AG20443 (cell line): ENCODE results near the gene NEK10.
"Not testable (repeated sequence)": the region's sequence is repeated elsewhere in the genome, so short reads cannot be mapped to it uniquely, and the experiment has no call there.

Experiments
- DNase-seq: peaks from one replicate; pipeline ENCODE4 v3.0.0; 2012; ENCODE audit warnings: low spot score, mixed read lengths

The NEK10 gene

DNA sequence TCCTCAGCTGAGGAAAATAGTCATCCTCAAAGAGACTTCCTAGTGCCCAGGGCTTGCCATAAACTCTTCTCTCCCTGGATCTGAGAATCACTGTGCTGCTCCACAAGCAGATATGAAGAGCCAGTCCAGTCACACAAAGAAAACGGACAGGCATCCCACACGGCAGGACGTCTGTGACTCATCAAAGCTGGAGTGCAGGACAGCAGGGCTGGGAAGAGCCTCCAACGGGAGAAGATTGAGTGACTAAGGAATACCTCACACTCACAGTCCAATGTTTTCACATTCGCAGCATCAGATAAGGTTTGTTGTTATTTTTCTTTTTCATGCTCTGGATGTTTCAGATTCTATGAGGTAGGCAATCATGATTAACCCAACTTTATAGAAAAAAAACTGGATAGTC is 57.8 kb downstream of the NEK10 start:
- DNase-seq: peak; percentile 88

DNA sequence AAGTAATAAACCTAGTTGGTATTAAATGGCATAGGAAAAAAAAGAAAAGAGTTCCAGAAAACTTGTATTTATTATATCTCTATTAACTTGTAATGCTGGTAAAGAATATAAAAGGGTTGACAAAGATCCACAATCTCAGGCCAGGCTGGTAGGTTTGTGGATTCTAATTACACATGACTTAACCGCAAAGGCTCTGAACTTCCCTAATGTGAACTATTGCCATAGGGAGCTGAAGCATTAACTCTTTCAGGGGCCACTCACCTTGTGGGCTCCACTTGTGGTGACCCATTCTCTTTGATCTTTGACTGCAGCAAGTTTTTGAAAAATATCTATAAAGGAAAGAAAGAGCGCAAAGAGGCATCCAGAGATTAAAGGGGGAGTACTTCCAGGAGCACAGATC is 58.5 kb downstream of the NEK10 start:
- DNase-seq: no peak

DNA sequence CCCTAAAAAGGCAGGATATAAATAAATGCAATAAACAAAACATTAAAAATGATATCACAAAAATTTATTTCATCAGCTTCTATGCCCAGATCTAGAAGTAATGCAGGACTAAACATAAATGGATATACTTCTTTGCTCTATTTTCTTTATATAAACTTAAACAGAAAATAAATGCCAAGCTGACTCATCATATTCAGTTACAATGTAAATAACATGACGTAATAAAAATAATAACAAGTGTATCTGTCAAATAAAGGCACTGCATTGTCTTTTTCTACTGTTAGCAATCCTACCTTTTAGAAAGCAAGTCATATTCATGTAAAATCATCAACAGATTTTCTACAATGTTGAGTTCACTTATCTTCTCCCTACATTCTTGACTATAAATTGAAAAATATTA is 61.6 kb downstream of the NEK10 start:
- no peak for DNase-seq

DNA sequence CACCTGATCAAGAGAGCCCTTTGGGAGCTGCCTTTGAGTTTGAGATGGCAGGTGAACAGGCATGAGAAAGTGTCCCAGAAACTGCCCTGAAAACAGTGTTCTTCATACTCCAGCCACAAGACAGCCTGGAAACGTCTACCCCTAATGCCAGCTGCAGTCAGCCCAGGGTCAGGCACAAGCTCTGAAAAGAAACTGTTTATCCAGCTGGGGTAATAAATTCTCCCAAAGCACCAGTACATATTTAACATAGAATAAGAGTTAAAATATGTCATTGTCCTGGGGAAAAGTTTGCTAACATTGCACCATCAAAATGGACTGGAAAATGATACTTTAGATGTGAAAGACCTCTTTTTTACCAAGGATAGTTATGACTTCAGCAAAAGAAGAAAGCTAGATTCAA is 66.3 kb downstream of the NEK10 start:
- DNase-seq: no peak

DNA sequence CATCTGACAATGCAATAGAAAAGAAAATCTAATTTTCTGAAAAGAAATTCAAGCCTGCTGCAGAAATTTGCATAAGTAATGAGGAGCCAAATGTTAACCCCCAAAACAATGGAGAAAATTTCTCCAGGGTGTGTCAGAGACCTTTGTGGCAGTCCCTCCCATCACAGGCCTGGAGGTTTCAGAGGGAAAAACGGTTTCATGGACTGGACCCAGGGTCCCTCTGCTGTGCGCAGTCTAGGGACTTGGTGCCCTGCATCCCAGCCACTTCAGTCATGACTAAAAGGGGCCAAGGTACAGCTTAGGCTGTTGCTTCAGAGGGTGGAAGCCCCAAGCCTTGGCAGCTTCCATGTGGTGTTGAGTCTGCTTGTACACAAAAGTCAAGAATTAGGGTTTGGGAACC is 70.2 kb downstream of the NEK10 start:
- DNase-seq: not testable (repeated sequence)

DNA sequence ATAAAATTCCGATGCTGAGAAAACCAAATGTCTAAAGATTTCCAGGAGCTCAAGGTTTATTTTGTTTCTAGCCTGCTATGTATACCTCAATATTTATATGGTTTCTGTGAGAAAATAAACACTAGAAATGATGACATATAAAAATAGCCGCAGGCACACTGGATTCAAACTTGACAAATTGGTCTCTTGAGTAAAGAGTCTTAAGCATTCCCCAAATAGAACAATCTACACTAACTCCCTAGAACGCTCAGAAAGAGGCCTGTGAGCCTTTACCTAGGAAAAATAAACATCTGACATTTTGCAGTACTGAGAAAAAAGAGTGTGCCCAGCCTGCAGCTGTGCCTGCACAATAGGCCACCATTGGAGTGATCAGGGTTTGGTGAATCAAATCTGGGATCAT is 75.2 kb downstream of the NEK10 start:
- DNase-seq: no peak

DNA sequence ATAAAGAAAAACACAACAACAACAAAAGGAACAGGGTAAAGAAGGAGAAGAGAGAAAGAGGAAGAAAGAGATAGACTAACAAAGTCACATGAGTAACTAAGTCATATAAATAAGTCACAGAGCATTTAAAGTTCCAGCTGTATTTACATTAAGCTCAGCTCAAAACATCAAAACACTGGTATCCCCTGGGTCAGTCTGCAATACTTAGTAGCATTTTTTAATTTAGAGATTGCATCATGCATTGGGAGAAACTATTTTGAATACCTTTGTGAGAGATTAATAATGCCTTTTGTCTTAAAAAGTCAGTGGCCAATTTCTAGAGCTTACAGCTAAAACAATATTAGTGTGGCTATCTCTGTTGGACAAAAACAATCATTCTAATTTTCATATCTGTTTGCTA is 78.4 kb downstream of the NEK10 start:
- DNase-seq: no peak

DNA sequence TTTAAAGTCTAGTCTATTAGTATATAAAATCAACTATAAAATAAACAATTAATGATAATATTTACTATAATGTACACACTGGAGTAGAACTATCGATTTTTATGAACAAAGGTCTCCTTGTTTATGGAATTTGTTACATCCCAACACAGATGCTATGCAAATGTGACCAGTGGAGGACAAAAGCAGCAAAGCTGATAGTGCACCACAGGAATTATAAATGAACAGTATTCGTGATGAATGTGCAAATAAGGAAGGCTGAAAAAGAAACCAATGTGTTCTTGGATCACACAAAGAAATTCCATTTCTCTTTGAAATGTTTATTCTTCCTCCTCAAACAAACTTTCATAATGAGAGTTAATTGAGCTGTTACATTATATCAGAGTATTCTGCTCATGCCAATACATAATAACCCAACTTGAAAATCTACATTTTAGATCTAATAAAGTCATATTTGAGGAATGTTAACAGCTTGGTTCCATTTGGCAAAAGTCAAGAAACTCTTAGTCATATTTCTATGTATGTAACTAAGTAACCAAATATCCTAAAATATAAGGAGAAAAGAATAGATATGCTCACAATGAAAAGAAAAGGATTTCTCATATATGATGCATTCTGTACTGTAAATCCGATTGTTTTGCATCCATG is 79.3 kb downstream of the NEK10 start:
- DNase-seq: peak; percentile 29

DNA sequence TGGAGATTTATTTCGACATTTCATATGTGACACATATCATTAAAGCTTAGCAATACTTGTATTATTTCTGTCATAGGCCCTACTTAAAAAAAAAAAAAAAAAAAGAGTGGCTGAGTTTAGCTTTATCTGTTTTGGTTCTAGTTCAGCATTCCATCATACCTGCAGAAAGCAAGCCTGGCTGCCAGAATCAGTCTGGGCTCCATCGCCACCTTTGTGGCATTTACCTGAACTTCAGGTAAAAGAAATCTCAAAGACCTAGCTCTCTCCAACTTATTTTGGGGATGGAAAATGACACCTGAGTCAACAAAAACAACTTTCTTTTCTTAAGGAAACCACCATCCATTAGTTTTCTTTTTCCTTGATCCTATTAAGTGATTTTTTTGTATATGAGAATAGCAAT is 82.1 kb downstream of the NEK10 start:
- no peak for DNase-seq

DNA sequence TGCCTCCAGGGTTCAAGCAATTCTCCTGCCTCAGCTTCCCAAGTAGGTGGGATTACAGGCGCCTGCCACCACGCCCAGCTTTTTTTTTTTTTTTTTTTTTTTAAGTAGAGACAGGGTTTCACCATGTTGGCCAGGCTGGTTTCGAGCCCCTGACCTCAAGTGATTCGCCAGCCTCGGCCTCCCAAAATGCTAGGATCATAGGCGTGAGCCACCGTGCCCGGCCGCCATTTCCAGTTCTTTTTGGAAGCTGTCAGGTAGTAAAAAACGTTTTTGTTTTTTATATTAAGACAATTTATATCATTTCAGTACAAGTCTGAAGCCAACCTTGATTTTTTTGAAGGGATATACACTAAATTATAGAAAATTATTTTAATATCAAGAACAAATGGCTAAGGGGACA is 82.7 kb downstream of the NEK10 start:
- not testable (repeated sequence) for DNase-seq

DNA sequence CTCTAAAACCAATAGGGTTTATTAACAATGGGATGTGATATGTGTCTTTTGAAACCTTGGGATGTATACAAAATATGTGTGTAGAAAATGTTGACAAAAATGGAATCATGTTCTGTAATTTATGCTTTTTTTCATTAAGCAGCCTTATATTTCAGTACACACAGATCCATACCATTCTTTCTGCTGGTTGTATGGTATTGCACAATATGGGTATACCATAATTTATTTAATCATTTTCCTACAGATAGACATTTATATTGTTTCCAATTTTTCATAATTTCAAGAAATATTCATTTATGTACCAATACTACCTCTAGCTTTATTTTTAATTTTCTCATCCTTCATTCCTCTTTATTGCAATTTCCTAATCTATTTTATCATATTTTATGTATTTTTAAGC is 83.5 kb downstream of the NEK10 start:
- no peak for DNase-seq

DNA sequence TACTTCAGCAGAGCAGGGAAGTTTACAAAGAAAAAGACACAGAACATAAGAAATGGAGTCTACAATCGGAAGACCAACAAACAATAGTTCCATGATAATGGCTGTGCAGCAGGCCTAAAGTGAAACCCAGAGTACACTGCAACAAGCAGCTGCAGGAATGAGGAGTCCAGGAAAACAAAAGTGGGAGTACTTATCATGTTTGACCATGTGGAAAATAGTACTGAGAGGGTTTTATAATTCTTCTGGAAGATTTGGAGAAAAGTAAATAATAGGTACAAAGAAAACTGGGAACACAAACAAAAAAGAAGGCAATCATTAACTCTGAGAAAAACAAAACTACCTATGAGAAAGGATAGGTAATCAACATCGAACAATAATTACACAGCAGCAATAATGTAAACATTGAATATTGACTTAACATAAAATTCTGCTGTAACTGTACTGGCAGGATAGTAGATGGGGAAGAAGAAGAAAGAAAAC is 87.5 kb downstream of the NEK10 start:
- DNase-seq: no peak

DNA sequence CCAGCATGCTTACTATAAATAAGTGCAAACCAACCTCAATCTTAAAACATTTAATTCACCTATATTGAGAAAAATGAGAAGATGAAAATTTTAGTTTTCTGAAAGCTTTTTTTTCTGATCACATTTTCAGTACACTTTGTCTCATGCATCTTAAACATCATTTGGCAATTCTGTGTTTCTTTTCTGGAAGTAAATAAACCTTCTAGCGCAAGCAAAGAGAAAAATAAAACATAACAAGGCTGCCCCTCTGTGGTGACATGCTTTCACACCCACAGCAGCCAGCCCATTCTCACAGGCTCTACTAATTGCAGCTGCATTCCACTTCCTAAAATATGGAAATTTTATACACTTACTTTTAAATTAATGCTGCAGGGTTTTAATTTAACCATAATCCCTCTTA is 90.1 kb downstream of the NEK10 start:
- DNase-seq: peak; percentile 50

DNA sequence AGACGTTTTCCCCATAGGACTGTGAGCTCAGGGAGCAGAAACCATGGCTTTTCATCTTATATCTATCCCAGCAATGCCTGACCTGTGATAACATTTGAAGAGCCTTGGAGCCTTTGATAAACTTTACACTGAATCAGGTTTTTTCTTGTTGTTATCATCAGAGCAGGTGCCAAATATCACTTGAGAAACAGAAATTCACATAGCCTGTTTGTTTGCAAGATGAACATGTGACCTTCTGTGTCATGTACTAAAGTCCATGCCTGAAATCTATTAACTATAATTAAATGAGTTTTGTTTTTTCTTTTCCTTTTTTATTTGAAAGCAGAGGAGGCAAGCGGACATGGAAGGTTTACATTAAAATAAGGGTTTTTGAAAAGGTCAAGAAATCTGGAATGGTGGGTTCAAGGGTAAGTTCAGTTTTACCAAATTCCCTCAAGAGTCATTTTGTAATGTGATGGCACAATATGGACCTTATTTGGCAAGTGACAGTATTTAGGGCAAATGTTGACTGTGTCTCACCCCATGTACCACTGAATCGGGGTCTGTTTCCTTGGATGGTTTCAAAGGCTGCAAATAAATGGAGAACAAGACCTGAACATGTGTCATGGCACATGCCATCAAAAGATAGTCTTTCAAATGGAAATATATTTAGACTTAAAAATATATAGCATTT is 90.7 kb downstream of the NEK10 start:
- no peak for DNase-seq

DNA sequence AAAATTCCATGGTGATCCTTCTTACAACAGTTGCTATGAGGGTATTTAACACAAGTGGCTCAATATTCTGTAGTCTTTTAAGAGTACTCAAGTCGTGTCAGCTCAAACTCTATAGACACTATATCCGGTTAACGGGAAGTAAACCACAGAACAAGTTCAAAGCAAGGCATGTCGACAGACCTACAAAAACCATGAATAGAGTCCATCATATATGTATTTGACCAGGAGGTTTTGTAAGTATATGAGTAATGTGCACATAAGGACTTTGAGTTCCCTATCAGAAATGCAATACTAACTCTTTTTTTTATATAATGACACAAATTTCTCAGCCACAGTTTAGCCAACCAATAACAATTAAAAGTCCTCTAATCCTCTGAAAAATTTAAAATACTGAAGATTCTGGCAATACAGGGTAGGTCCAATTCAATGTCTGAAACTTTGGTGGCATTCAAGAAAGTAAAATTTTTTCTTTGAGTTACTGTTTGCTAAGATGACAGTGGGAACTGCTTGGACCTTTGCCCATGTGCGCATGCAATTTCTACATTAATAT is 93.7 kb downstream of the NEK10 start:
- no peak for DNase-seq

DNA sequence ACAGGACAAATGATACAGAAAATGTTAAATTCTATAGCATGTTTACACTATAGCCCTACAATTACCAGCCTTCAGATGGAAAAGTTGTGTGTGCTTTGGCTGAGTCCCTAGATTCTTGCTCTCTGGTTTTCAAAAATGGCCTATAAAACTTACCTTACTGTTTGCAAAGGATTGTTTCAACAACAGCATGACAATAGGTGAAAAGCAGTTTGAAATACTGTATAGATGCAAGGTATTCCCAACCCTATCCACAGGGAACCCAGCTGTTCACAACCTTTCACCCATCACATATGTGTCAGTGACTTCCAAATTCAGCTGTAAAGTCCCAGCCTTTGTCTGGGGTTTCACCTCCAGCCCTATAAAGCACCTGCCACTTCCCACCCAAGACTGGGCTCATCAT is 97.3 kb downstream of the NEK10 start:
- DNase-seq: no peak

DNA sequence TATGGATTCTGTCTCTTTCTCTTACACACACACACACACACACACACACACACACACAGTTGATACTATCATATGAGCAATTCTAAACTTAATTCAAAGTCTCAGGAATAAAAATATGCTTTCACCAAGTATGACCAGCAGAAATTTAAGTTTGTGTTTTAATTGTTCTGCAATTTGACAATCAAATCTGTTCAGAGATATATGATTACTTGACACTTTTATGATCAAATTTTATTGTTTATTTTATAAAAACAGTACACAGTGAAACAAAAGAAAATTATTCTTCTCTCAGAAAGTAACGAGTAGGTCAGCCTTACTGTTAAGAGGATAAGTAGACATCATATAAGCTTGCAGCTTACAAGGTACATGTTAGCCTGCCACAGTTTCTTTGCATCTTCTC is 114.3 kb downstream of the NEK10 start:
- DNase-seq: no peak

DNA sequence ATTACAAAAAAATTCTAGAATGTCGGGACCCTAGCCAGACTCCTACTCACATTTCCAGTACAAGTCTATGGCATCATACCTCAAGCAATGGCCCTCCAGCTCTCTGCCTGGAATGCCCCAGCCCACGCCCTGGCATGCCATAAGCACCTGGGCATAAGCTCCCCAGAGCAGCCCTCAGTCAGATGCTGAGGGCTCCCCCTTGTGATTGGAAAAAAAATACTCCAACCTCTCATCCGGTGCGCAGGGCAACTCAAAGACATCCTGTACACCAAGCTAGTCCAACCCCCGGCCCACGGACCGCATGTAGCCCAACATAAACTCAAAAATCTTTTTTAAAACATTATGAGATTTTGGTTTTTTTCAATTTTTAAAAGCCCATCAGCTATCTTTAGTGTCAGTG is 115.4 kb downstream of the NEK10 start:
- DNase-seq: peak; percentile 69

DNA sequence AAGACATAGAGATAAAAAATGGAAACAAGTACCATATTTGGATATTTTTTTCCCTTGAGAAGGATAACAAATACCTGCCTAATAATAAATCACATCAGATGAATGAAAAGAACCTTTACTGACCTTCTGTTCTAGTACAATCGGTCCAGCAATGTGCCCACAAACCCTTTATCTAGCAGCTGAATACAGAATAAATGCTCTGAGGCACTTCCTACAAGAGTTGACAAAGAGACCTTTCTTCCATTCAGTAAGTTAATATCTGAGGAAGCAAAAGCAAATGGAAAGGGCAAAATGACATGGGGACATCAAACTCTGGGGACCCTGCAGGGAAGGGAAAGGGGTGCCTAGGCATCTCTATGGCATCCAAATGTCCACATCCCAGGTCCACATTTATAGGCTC is 115.8 kb downstream of the NEK10 start:
- no peak for DNase-seq

DNA sequence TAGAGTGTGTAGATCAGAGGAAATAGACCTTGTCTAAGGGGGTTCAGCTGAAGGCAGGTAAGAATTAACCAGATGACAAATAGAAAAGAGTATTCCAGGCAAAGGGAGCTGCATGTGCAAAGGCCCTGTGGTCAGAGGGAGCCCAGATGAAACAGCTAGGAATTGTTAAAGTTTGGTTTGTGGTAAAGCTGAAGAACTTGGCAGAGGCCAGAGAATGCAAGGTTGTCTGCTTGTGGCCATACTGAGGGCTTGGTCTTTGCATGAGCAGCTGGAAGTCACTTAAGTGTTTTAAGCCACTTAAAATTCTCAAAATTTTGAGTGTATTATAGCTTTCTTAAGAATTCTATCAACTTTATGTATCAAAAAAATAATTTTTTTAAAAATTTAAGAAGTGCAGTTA is 116.5 kb downstream of the NEK10 start:
- no peak for DNase-seq

DNA sequence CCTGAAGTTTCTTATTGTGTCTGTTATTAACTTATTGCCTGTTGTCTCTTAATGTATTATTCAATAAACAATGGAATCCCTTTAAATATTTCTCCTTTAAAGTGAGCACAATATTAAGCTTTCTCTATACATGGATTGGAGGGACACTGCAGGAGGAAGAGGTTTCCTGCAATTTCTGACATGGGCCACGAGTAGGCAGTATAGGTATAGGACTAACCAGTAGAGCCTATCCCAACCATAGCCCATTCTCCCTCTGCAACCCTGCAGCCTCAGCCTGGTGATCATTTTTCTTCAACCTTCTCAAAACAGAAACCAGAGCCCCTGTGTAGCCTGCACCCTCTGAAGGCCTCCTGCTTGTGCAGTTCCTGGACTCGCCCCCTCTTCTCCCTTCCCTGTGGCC is 124.8 kb downstream of the NEK10 start:
- DNase-seq: no peak

DNA sequence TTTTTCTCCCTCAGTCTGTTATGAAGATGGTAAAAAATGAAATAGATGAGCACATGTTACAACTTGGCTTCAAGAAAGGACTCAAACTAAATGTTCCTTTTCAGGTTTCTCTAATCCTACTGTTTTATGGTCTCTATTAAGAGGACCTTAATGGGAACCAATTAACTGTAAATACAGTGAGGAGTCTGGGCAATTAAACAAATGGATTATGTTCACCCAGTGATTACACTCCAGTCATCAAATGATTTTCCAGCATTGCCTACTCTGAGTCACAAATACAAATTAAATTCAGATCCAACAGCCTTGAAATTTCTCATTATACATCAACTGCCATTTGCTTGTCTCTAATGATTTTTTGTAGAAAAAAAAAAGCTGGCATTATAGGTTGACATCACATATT is 129.2 kb downstream of the NEK10 start:
- no peak for DNase-seq

DNA sequence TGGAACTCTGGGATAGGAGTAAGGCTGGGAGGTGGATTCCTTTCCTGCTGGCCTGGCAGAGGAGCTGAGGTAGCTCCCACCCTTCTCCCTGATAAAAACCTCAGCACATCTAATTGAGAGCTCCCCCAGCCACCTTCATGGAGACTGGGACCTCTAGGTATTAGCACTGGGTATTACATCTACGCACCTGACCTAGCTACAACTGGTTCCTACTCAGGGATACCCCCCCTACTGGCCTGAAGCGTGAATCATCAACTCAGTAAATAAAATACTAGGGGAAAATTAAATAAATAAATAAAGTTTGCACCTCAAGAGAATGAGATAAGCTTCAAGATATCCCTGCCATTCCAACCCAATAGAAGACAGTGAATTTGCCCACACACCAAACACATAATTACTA is 140.4 kb downstream of the NEK10 start:
- no peak for DNase-seq

DNA sequence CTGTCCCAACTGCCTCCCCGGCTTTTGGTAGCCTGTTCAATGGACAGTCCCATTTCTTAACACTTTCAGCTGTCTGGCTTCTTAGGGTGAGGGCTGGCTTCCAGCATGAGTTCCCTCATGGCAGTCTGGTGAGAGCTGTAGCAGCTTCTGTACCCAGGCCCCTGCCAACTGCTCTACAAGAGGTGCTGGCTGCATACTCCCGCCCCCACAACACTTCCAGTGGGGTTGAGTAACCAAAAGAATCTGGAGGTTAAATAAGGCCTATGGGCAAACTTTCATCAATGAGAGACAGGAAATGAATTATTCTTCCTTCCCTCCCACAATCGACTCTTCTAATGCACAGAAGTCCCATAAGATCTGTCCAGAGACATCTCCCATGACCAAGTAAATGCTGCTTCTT is 145.0 kb downstream of the NEK10 start:
- peak; percentile 43 for DNase-seq
